ENCODE results near the gene SOD1. TPM values are rescaled to one million over a fixed set of nuclear protein-coding genes. Genes with fewer than 3 reads are reported as not detected.

The SOD1 gene
- total and polyA plus RNA-seq, 2 experiments from 2014 or later = 195 to 260 TPM

- Histone ChIP-seq H3K4me2 (no peak overlapping the region), H3K36me3 (replicated peaks; ENCODE audit: insufficient read depth, low read depth) (no peaks in the 10 kb centered on the region), H2AFZ (no peak overlapping the region), H4K20me1 (ENCODE audit: insufficient read depth, poor library complexity, severe bottlenecking) (peaks cover 94% of the 10 kb centered on the region), H3K27me3 (no peaks in the 10 kb centered on the region), H3K4me3 (no peak overlapping the region), H3K4me1 (ENCODE audit: insufficient read depth) (no peaks in the 10 kb centered on the region), H3K9me2 (replicated peaks; ENCODE audit: insufficient read depth) (no peaks in the 10 kb centered on the region), H3K27ac (no peak overlapping the region), H3K79me2 (peaks cover 100% of the 10 kb centered on the region), H3K9me3 (ENCODE audit: low read depth) (no peaks in the 10 kb centered on the region)
- DNase-seq (ENCODE audit: low spot score) = no peak
- TF ChIP-seq EZH2phosphoT487 (IDR thresholded peaks at IDR 0.05; ENCODE audit: low read depth, severe bottlenecking, unreplicated experiment) = no peak
- TF ChIP-seq CTCF (IDR thresholded peaks at IDR 0.05; ENCODE audit: poor library complexity) = no peak
- no peak for TF ChIP-seq EZH2 (IDR thresholded peaks at IDR 0.05; ENCODE audit: borderline replicate concordance)
- WGBS (ENCODE audit: low lambda C conversion rate, missing lambda C conversion rate) = 76% methylated on average over 5 of the region's 5 CpGs
These were observed 55.4 kb downstream of the SOD1 start for GRCh38 chr21:31714741-31715365.

GRCh38 chr21:31716106-31716505 is 56.6 kb downstream of the SOD1 start:
- Histone ChIP-seq H3K4me1 (ENCODE audit: insufficient read depth) (no peaks in the 10 kb centered on the region), H3K4me2 (no peak overlapping the region), H3K9me2 (replicated peaks; ENCODE audit: insufficient read depth) (no peaks in the 10 kb centered on the region), H3K9me3 (ENCODE audit: low read depth) (no peaks in the 10 kb centered on the region), H3K27ac (no peak overlapping the region), H3K36me3 (replicated peaks; ENCODE audit: insufficient read depth, low read depth) (no peaks in the 10 kb centered on the region), H3K27me3 (no peaks in the 10 kb centered on the region), H3K4me3 (no peak overlapping the region), H2AFZ (no peak overlapping the region), H3K79me2 (peaks cover 100% of the 10 kb centered on the region), H4K20me1 (ENCODE audit: insufficient read depth, poor library complexity, severe bottlenecking) (peaks cover 96% of the 10 kb centered on the region)
- TF ChIP-seq EZH2 (IDR thresholded peaks at IDR 0.05; ENCODE audit: borderline replicate concordance) = no peak
- TF ChIP-seq EZH2phosphoT487 (IDR thresholded peaks at IDR 0.05; ENCODE audit: low read depth, severe bottlenecking, unreplicated experiment) = no peak
- no peak for TF ChIP-seq CTCF (IDR thresholded peaks at IDR 0.05; ENCODE audit: poor library complexity)
- WGBS (ENCODE audit: low lambda C conversion rate, missing lambda C conversion rate) = 94% methylated on average over 2 of the region's 2 CpGs
- no peak for DNase-seq (ENCODE audit: low spot score)

Small RNAs within 50 kb of the gene (small RNA-seq; reads per million reads assigned to genes)
- gene RF01241 = not detected

Other genes starting within 250 kb of the SOD1 start
- gene SCAF4, start 72.4 kb downstream of the SOD1 start, total RNA-seq = 14.9 and 18.7 TPM in 2 replicates
- gene SCAF4, start 72.4 kb downstream of the SOD1 start, polyA plus RNA-seq = 33.1 and 34.5 TPM in 2 replicates
- gene HUNK, start 213.3 kb downstream of the SOD1 start, total RNA-seq = 4.4 and 7.1 TPM in 2 replicates
- gene HUNK, start 213.3 kb downstream of the SOD1 start, polyA plus RNA-seq = 7.3 and 10.8 TPM in 2 replicates